ENCODE measurements around the gene UQCR11.

DNA sequence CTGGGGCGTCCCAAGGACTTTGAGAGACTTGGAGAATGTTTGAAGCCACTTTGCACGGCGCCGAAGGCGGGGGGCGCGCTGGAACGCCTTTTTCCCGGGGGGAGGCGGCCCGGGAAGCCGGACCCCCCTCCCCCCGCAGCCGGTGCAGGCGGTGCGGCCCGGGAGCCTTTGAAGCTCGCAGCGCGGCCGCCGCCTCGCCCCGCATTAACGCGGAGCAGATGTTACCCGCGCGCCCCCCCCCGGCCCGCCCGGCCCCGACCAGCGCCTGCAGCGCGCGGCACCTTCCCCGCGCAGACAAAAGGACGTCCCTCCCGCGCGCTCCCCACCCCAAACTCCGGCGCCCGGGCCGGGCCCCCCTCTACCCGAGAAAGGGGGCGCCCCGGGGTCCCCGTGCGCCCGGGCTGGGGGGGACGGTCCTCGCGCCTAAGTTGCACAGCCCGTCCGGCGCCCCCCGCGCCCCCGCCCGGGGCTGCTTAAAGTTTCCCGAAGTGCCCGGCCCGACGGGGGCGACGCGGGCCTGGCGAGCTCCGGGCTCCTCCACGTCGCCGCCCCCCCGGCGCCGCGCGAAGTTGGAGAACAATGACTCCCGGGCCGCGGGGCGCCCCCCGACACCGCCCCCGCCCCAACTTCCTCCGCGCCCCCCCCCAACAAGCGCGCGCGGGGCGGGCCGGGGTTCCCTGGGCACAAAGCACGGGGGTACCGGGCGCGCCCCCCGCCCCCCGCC lies 46.5 kb upstream of the UQCR11 start:
- TF ChIP-seq, protein P1, sequence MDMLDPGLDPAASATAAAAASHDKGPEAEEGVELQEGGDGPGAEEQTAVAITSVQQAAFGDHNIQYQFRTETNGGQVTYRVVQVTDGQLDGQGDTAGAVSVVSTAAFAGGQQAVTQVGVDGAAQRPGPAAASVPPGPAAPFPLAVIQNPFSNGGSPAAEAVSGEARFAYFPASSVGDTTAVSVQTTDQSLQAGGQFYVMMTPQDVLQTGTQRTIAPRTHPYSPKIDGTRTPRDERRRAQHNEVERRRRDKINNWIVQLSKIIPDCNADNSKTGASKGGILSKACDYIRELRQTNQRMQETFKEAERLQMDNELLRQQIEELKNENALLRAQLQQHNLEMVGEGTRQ (IDR thresholded peaks at IDR 0.05; ENCODE audit: low read depth, low read length), result no peak
- TF ChIP-seq, protein P2, sequence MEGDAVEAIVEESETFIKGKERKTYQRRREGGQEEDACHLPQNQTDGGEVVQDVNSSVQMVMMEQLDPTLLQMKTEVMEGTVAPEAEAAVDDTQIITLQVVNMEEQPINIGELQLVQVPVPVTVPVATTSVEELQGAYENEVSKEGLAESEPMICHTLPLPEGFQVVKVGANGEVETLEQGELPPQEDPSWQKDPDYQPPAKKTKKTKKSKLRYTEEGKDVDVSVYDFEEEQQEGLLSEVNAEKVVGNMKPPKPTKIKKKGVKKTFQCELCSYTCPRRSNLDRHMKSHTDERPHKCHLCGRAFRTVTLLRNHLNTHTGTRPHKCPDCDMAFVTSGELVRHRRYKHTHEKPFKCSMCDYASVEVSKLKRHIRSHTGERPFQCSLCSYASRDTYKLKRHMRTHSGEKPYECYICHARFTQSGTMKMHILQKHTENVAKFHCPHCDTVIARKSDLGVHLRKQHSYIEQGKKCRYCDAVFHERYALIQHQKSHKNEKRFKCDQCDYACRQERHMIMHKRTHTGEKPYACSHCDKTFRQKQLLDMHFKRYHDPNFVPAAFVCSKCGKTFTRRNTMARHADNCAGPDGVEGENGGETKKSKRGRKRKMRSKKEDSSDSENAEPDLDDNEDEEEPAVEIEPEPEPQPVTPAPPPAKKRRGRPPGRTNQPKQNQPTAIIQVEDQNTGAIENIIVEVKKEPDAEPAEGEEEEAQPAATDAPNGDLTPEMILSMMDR (conservative IDR thresholded peaks at IDR 0.05; ENCODE audit: low read depth, low read length), result no peak
- no peak for TF ChIP-seq MAZ (IDR thresholded peaks at IDR 0.05; ENCODE audit: borderline replicate concordance, low read depth, low read length)
- TF ChIP-seq RCOR1 (IDR thresholded peaks at IDR 0.05; ENCODE audit: insufficient replicate concordance, low read length), result no peak
- no peak for TF ChIP-seq POLR2A (IDR thresholded peaks at IDR 0.05; ENCODE audit: low read depth, low read length)
- no peak for TF ChIP-seq MAFK (IDR thresholded peaks at IDR 0.05; ENCODE audit: low read depth, low read length)

Data from IMR-90 (cell line).